HG03520 (cell line): ENCODE results near the gene BICD1.
"Not testable (repeated sequence)": the region's sequence is repeated elsewhere in the genome, so short reads cannot be mapped to it uniquely, and the experiment has no call there.

Experiments
- ATAC-seq: cut with Tn5 transposase; IDR thresholded peaks from one replicate; pipeline ENCODE4 v1.9.1; 2021; ENCODE audit warnings: mild to moderate bottlenecking, moderate library complexity; ENCODE audit not compliant: unreplicated experiment

Gene BICD1

DNA sequence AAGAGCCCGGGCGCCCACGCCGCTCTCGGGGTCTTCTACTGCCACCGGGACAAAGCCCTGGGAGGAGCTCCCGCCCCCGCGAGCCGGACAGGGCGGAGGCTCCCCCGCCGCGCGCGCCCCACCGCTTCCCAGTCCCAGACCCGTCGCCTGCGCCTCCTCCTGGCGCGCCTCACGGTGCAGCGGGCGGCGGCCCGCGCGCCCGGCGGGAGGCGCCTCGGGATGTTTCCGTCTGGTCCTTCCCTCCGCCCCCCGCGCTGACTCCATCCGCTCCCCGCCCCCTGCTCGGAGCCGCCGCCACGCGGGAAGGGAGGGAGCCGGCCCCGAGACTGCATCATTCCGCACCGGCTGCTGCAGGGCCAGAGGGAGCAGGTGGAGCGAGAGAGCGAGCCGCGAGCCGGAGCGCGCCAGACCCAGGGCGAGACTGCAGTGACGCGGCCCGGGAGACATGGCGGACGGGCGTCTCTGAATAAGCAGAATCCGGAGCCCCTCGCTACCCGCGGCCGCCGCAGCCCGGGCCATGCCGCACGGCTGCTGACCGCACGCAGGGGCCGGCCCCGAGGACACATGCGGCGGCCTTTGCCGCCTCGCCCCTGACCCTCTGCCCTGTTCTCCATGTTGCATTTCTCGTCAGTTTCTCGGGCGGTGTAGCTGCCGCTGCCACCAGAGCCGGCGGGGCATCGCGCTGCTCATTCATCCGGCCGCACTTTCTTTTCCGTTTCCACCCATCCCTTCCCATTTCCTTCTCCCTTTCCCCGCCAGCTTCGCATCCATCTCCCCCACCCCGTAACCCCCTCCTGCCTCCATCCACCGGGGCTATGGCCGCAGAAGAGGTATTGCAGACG, at the start of gene BICD1:
BICD1 (plus strand) TSS at position 331 of the 842 bp plus-strand sequence; CDS start at position 816, 485 bp downstream.
- ATAC-seq: peak; percentile 78

DNA sequence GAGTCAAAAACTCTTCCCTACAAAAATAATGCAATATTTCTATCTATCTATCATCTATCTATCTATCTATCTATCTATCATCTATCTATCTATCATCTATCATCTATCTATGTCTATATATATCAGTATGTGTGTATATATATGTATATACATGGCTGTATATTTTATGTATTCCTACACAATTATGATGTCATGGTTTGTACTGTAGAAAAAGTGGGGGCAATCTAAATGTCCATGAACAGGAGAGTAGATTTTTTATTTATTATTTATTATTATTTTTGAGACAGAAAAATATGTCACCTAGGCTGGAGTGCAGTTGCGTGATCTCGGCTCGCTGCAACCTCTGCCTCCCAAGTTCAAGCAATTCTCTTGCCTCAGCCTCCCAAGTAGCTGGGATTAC, 45.6 kb upstream of the BICD1 start:
- ATAC-seq: no peak

DNA sequence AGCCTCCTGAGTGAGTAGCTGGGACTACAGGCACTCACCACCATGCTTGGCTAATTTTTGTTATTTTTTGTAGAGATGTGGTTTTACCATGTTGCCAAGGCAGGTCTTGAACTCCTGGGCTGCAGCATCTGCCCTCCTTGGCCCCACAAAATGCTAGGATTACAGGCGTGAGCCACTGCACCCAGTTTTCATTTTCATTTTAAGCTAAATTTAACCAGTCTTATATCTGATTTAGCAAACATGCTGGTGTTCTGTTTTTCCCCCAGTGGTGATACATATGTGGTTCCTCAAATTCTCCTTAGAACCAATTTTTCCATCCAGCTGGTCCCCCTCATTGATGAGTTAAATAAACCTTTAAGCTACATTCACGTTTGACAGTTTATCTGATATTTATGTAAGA, 43.8 kb upstream of the BICD1 start:
- no peak for ATAC-seq

DNA sequence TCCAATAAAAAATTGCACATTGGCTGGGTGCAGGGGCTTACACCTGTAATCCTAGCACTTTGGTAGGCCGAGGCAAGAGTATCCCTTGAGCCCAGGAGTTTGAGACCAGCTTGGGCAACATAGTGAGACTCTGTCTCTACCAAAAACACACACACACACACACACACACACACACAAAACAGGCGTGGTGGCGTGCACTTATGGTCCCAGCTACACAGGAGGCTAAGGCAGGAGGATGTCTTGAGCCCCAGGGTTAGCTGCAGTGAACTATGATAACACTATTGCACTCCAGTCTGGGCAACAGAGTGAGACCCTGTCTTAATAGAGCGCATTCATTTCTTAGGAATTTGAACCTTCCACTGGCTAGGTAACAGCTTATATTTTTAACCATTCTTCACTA, 42.9 kb upstream of the BICD1 start:
- ATAC-seq: no peak

DNA sequence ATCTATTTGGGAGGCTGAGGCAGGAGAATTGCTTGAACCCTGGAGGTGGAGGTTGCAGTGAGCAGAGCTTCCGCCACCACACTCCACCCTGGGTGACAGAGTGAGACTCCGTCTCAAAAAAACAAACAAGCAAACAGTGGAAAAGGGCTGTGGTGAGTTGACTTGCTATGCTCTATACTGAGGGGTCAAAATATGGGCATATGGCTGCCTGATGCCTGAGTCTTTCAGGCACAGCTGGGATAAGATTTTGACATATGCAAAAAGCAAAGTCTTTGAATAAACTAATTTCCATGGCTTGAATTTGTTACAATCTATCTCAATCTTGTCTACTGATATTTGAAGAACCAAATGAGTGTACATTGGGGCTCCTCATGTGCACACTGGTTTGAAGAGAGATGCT, 40.4 kb upstream of the BICD1 start:
- no peak for ATAC-seq

DNA sequence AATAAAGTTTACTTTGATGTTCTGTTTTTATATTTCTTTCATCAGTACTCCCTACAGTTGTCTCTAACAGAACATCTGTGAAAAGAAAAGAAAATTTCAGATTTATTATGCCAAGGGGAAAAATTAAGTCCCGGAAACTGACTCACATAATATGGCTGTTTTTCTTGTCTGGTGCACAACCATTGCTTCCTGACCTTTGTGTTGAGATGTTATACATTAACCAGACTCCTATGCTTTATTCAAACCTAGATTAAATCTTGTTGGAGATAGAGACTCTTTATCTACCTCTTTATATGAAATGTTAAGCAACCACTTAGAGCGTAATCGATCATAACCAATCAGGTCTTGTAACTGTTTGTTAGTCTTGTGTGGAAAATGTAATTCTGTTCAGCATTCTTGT, 37.6 kb upstream of the BICD1 start:
- ATAC-seq: no peak

DNA sequence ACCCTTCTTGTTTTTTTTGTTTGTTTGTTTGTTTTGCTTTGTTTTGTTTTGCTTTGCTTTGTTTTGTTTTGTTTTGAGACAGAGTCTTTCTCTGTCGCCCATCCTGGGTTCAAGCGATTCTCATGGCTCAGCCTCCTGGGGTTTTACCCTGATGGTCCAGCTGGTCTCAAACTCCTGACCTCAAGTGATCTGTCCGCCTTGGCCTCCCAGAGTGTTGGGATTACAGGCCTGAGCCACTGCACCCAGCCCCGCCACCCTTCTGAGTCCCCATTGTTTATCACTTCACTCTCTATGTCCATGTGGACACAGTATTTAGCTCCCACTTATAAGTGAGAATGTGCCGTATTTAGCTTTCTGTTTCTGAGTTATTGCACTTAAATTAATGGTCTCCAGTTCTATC, 36.9 kb upstream of the BICD1 start:
- no peak for ATAC-seq

DNA sequence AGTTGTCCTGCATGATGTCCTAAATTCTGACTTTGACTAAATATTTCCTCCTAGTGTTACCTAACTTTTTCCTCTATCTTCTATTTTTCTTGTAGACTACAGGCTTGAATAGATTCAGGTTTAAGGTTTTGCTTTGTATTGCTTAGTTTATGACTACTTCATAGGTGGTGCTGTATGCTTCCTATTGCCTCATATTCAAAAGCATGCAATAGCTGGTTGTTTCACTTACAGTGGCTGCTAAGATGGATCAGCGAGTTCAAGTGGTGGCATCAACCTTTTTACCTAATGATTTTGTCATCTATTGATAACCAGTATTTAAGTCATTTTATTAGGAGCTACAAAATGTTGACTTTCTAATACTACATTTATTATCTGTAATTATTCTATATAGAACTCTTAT, 36.3 kb upstream of the BICD1 start:
- ATAC-seq: no peak

DNA sequence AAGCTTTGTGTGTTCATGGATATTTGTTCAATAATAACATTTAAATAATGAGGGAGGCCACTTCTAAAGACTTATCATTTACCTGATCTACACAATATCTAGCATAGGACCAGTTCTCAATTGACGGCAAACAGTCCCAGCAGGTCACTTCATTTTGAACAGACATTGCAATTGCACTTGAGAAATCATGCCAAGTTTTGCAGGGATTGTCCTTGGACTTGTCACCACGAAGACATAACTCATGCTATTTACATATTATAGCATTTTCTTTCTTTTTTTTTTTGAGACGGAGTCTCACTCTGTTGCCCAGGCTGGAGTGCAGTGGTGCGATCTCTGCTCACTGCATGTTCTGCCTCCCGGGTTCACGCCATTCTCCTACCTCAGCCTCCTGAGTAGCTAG, 34.5 kb upstream of the BICD1 start:
- no peak for ATAC-seq

DNA sequence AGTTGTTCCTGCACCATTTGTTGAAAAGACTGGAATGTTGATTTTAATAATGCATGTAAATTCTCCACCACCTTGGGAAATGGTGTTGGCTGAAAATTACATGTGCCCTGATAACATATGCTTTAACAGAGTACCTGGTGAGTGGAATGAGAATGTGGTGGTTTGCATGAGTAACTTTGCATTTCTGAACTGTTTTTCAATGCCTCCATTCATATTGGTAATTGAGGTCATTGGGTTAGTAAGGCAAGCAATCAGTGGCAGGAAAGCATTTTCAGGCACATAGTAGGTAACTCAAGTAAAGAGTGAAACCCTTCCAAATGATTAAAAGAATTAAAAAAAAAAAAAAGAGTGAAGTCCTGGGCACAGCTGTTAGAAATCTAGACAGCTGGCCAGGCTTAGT, 32.2 kb upstream of the BICD1 start:
- ATAC-seq: no peak

DNA sequence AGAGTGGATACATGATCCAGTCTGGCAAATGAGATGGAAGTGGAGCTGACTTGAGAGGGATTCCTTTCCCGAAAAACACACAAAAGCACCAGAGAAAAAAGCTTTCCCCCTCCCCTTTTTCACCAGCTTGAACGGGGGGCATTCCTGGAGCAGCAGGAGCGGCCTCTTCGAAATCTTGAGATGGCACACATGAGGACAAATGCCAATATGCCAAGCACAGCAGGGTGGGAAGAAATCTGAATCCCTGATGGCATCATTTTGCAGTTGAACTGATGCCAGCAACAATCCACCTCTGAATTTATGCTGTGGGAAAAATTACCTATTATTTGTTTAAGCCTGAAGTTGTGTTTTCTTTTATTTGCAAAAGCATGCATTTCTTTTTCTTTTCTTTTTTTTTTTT, 29.7 kb upstream of the BICD1 start:
- no peak for ATAC-seq

DNA sequence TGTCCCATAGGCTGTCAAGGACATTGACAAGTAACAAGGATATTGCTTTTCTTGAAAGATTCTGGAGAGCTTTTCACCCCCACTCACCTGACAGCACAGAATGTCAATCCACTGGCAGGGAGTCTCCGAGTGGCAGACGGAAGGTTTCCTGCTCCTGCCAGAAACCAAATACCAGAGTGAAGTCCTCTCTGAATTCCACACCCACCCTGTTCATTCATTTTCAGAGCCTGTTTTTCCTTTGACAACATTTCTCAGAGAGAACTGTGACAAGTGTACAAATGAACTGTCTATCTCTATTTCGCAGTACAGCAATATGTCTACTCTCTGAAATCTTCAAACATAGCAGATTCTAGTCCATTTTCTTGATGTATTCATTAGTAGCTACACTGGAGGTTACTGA, 26.2 kb upstream of the BICD1 start:
- ATAC-seq: no peak

DNA sequence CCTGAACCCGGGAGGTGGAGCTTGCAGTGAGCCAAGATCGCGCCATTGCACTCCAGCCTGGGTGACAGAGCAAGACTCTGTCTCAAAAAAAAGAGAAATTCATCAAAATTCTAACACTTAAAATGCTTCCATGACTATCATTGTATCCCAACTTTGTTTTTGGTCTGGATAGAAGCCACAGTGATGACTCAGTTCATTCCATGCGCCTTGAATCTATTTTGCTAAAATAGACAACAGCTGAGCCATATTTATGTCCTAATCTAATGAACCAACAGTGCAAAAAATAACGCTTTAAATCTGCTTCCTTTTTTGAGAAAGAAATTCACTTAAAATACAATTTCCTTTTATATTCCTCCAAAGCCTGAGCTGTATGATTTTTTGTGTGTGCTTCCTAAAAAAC, 23.2 kb upstream of the BICD1 start:
- no peak for ATAC-seq

DNA sequence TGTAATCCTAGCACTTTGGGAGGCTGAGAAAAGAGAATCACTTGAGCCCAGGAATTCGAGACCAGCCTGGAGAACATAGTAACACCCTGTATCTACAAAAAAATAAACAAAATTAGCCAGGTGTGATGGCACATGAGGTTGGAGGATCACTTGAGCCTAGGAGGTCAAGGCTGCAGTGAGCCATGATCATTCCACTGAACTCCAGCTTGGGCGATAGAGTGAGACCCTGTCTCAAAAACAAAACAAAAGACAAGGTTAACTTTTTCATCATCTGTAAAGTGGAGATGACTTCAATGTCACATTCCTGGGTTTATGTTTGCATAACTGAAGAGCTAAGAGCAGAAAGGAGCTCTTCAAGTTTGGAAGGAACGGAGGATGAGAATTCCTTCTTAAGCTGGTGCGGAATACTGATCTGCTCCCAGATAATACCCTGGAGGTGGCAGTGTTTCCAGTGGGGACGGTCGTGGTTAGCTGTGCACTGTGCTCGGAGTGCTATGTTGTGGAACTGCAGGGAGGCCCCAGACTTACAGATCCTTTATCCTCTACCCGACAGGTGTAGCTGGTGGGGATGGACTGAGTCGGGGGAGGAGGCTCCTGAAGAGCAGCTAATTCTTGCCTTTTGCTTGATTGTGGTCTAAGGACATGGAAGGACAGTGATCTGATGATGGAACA, 22.5 kb upstream of the BICD1 start:
- ATAC-seq: no peak

DNA sequence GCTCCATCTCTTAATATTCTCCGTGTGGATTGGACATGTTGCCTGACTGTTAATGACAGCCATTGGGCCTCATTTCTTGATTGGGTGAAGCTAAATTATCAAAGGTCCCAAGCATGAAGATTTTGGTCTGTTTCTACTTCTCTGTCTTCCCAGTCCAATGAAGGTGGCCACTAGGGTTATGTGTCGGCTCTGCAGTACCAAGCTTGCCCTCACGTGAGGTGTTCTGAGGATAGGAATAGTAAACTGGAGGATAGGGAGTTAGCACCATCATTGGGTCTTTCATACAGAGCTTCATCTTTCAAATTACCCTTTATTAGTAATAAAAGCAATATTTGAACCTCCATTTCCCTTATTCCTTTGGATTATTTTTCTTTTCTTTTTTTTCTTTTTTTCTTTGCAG, 21.9 kb upstream of the BICD1 start:
- no peak for ATAC-seq

DNA sequence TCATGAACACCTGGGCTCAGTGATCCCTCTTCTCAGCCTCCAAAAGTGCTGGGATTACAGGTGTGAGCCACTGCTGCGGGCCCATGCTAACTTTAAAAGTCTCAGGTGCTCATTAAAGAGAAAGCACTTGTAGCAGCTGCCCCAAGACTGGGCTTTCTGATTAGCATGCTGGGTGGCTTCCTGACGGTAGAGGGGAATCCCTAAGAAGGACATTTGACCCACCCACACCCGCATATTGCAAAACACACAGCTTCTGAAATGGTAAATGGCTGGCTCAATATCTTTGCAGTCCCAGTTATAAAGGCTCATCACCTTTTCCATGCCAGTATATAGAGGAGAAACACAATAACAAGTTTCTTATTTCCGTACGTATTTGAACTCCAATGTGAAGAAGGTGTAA, 19.3 kb upstream of the BICD1 start:
- no peak for ATAC-seq

DNA sequence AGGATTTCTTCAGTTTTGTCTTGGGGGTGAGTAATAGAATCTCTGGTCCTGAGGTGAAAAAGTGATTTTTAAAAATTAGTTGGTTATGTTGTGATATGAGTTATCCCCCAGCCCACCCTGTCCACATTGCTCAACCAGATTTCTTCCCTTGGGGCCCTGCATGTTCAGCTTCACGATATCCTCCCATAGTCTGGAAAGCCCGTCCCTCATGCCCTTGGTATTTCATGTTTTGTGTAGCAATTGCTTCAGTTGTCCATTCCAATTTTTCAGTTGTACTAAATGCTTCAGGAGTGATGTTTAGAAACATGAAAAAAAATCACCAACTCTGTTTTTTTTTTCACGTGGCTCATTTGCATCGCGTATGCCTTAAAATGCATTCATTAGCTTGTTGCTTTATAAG, 17.5 kb upstream of the BICD1 start:
- ATAC-seq: no peak

DNA sequence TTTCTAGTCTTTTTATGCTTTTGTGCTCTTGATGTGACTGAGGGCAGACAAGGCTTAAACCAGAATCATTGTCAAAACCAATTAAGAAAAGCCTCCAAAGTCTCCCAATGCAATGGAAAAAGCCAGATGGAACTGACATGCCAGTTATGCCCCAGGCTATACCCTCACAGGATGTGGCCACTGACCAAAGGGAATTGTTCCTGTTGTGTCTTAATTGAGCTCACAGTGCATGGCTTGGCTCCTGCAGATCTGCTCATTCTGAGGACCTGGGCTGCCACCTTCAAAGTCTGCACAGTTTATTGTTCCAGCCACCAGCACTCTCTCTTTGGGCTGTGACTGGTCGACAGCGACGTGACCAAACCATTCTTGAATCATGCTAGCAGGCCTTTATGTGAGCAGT, 17.1 kb upstream of the BICD1 start:
- ATAC-seq: no peak

DNA sequence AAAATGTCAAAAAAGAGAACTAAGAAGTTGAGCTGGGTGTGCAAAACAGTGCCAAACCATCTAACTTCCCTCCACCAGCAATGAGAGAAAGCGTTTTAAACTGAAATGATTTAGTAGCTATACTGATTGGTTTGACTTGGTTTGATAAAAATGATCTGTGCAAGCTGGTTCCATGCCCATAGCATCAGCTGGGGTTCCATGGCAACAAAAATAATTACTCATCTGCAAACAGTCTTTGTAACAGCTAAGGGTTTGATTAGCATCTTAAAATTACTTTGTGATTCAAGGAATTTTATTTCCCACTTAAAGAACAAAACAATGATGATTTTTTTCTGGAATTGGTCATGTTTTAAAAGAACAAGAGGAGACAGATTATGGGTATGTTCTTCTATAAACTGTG, 15.0 kb upstream of the BICD1 start:
- no peak for ATAC-seq

DNA sequence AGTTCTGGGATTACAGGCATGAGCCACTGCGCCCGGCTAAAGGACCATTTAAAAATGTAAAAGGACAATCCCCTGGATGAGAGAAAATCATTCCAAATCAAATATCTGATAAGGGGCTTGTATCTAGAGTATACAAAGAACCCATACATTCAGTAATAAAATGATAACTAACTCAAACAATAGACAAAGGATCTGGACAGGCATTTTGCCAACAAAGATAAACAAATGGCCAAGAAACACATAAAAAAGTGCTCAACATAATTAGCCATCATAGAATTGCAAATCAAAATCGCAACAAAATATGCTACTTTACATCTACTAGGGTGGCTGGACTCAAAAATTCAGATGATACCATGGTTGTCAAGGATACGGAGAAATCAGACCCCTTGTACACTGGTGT, 8.5 kb upstream of the BICD1 start:
- no peak for ATAC-seq

DNA sequence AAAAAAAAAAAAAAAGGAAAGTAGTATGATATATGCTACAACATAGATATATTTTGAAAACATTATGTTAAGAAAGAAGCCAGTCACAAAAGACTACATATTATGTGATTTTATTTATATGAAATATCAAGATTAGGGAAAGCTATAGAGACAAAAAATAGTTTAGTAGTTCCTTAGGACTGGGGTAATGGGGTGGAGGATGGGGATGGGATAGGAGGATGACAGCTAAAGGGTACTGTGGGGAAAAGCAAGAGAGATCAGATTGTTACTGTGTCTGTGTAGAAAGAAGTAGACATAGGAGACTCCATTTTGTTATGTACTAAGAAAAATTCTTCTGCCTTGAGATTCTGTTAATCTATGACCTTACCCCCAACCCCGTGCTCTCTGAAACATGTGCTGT, 7.4 kb upstream of the BICD1 start:
- ATAC-seq: not testable (repeated sequence)

DNA sequence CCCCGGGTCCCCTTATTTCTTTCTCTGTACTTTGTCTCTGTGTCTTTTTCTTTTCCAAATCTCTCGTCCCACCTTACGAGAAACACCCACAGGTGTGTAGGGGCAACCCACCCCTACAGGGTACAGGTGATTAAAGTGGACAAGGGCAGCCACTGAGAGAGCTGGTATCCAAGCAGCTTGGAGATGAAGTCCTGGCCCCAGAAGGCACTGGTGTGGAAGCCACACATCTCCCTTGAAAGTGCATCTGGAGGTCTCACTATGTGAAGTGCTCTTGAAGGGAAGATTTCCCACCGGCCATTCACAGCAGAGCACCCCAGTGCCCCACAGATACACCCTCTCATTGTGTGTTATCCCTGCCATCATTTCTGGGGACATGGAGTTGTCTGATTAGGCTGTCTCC, 6.3 kb upstream of the BICD1 start:
- no peak for ATAC-seq

DNA sequence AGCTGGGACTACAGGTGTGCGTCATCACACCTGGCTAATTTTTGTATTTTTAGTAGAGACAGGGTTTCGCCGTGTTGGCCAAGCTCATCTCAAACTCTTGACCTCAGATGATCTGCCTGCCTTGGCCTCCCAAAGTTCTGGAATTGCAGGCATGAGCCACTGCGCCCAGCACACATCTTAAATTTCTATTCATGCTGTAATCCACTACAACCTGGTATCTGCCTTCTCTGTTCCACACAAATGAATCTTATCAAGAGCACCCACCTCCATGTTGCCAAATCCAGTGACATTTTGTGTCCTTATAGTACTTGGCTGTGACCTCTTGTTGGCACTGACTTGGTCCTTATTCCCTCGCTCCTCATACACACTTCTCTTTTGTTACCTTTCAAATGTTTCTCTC, 5.8 kb upstream of the BICD1 start:
- ATAC-seq: no peak
